HG03565 (cell line): ENCODE data around the gene KLHL29.

Experiments
- ATAC-seq: cut with Tn5 transposase; IDR thresholded peaks from one replicate; pipeline ENCODE4 v1.9.1; 2021; ENCODE audit warnings: mild to moderate bottlenecking, moderate library complexity; ENCODE audit not compliant: unreplicated experiment

The KLHL29 gene

DNA sequence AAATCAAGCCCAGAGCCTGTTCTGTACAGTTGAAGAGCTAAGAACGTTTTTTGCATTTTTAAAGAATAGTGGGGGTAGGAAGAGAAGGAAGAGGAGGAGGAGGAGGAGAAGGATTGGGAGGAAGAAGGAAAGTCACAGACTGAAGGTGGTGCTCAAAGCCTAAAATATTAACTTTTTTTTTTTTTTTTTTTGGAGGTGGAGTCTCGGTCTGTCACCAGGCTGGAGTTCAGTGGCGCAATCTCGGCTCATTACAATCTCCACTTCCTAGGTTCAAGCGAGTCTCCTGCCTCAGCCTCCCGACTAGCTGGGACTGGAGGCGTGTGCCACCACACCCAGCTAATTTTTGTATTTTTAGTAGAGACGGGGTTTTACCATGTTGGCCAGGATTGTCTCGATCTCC is 18.3 kb upstream of the KLHL29 start:
- no peak for ATAC-seq

DNA sequence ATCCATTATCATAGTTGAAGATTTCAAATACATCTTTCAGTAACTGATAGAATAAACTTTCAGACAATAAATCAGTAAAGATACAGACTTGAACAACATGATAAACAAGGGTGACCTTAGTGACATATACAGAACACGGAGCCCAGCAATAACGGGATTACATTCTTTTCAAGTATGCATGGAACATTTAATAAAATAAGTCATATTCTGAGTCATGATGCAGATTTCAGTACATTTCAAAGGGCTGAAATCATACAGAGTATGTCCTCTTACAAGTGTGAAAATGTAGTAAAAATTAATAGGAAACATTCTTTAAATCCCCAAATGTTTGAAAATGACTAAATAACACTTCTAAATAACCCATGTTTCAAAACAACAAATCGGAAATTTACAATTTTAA is 17.2 kb upstream of the KLHL29 start:
- ATAC-seq: no peak

GRCh38 chr2:23373666-23374065 is 11.3 kb upstream of the KLHL29 start:
- no peak for ATAC-seq

GRCh38 chr2:23375448-23375847 is 9.5 kb upstream of the KLHL29 start:
- ATAC-seq: peak; percentile 34

GRCh38 chr2:23376075-23376474 is 8.9 kb upstream of the KLHL29 start:
- no peak for ATAC-seq

GRCh38 chr2:23376972-23377371 is 8.0 kb upstream of the KLHL29 start:
- no peak for ATAC-seq

- no peak for ATAC-seq
Measured at GRCh38 chr2:23377771-23378170, 7.2 kb upstream of the KLHL29 start.

GRCh38 chr2:23378496-23378895 is 6.5 kb upstream of the KLHL29 start:
- ATAC-seq: no peak

GRCh38 chr2:23379220-23379695 is 5.7 kb upstream of the KLHL29 start:
- ATAC-seq: peak; percentile 61

DNA sequence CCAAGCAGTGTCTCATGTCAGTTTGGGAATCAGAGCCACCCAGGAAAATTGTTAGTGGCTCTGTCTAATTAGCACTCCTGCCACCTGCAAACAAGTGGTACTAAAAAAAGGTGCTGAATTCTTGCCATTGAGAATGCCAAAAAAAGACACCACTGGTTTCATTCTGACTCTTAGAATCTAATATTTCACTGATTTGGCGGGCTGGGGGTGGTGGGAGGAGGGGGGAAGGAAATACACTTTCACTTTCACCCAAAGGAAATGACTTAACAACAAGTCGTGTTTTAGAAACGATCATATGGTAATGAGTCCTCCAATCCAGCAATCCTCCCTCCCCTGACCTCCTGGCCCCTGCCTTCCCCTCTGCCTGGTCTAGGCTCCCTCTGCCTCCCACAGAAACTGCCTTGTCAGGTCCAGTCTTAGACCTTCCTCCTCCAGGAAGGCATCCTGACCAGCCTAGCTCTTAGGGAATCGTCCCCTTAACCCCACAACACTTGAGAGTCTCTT is 4.4 kb upstream of the KLHL29 start:
- no peak for ATAC-seq

GRCh38 chr2:23381084-23381483 is 3.9 kb upstream of the KLHL29 start:
- no peak for ATAC-seq

GRCh38 chr2:23381485-23381884 is 3.5 kb upstream of the KLHL29 start:
- ATAC-seq: no peak

- ATAC-seq: no peak
Measured at GRCh38 chr2:23383100-23383499, 1.9 kb upstream of the KLHL29 start.

DNA sequence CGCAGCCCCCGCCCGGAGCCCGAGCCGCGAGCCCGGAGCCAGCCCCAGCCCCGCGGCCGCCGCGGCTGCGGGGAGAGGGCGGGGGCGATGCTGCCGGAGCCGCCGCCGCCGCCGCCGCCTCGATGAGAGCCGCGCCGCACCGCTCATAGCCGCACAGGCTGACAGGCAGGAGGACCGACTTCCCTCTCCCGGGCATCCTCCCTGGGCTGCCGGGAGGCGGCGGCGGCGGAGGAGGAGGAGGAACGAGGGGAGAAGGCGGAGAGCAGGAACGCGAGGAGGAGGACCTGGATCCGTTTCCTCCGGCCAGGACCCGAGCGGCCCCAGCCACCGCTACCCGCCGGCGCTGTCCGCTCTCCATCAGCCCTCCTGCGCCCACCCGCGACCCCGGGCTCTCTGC is 370 bp downstream of the KLHL29 start:
- ATAC-seq: peak; percentile 20

DNA sequence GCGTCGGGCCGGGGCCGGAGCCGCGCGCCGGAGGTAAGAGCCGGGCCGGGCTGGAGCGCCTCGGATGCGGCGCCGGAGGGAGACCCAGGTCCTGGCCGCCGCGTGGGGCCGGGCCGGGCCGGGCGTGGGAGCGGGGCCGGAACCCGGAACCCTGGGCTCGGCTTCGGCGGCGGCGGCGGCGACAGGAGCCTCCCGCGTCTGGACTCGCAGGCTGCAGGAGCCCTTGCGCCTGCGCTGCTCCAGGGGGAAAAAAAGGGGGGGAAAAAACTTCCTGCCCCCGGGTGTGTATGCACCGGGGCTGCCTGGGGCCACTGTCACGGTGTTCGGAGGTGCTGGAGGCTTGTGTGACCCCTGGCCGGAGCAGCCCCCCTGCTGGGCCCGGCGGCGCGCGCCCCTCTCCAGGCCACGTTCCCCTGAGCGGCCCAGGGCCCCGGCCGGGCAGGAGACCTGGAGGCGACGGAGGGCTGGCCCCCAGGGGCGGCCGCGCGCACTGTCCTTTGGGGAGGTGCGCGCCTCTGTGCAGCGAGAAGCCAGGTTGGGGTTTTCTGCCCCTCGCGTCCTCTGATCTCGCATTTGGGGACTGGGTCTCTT is 864 bp downstream of the KLHL29 start:
- ATAC-seq: peak; percentile 0

DNA sequence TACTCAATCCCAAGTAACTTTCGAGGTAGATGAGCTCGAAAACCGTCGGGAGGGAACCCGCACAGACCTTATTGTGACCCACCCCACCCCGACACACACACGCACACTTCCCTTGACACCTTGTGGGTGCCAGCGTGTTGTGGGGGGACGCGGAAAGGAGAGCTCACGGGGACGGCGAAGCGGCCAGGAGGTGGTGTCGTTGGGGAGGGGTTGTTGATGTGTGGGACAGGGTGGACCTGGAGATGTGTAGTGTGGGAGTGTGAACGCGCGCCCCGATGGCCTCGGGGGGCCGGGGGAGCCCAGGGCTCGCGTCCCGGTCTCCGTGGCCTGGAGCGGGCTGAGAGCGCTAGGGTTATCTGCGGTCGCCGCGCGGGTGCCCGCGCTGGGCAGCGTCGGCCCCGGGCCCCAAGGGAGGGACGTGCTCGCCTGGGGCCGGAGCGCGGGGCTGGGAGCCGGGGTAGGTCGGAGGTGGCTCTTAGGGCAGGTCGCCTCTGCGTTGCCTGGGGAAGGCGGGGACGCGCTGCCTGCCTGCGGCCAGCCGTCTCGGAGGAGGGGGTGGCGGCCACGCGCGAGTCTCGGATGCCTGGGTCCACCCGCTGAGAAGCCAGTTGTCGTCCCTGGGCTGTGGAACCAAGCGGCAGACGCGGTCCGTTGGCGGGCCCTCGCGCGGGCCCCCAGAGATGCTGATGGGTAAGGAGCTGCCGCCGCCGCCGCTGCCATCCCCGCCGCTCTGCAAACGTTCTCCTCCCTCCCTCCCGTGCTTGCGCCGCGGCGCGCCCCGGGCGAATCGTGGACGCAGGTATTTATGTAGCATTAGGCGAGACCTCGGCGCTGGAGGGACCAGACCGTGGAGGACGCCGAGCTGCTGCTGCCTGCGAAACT is 1.6 kb downstream of the KLHL29 start:
- no peak for ATAC-seq

- no peak for ATAC-seq
Measured at GRCh38 chr2:23387221-23387550, 2.2 kb downstream of the KLHL29 start.

- no peak for ATAC-seq
Measured at GRCh38 chr2:23387845-23388244, 2.9 kb downstream of the KLHL29 start.

- no peak for ATAC-seq
Measured at GRCh38 chr2:23388294-23388693, 3.3 kb downstream of the KLHL29 start.

DNA sequence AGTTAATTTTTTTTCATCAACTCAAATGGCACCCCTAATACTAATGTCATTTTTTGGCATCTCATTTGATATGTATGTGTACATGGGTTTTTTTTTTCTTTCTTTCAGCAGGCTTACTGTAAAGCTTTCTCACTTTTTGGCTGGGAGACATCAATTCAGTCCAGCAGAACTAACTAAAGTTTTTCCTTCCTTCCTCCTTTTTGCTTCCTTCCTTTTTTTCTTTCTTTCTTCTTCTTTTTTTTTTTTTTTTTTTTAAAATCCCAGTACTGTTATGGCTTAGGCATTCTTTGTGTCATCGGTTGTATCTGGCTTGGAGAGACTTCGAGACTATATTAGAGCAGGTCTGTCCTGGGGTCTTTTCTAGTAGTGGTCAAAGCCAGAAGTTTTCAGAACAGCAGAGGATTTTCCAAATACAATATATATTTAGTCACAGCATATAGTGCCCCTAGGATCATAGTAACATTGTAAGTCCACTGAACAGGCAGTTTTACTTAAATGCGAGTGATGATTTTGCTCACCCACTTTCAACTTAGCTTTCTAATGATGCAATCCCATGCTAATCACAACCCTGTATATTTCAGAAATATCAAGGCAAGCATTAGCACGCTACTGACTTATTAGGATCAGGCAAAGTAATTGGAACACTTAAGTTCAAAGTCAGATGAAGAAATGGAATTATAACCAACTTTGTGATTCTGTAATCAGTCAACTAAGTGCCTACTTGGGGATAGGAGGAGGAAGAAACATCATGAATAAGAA is 4.0 kb downstream of the KLHL29 start:
- no peak for ATAC-seq

DNA sequence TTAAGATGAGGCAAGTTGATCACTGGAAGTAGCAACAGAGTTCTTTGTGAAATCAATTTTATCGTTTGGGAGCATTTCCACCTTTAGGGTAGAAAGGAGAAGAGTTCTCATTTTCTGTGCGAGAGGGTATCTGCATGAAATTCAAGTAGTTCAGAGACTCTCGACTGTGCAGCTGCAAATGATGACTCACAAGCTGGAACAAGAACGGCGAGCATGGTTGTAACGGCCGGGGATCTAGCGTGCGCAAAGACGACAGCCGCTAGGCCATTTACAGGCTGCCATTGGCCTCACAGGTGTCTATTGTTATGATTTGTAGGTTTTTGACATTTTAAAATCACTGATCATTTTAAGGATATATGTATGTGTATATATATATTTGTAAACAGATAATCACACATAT is 5.2 kb downstream of the KLHL29 start:
- no peak for ATAC-seq
